Thoracic aorta (tissue), 2 donors: Measurements from ENCODE around the gene EFS. TPM values are rescaled to one million over a fixed set of nuclear protein-coding genes. Genes with fewer than 3 reads are reported as not detected.

Experiments
- ATAC-seq: fragments of 150-250 bp; one replicate; pipeline ENCODE4 v1.8.0; 2017; ENCODE audit warnings: low read depth; ENCODE audit not compliant: insufficient number of reproducible peaks, low FRiP score
- DNase-seq: peaks from one replicate; pipeline ENCODE4 v3.0.0-alpha.2; 2020; ENCODE audit warnings: low spot score
- H3K27ac ChIP-seq, 2 donors: fragments of 200-600 bp; sonication (generic); 1 replicate in 1 of 2; 2 replicates in 1 of 2; pipeline ENCODE4 v1.5.1; 2016; ENCODE audit warnings: mild to moderate bottlenecking in 2 of 2, moderate library complexity in 2 of 2
- H3K27me3 ChIP-seq: fragments of 200-600 bp; sonication (generic); replicated peaks from 2 replicates; pipeline ENCODE4 v1.6.0; 2016; ENCODE audit warnings: mild to moderate bottlenecking; ENCODE audit not compliant: insufficient read depth
- H3K36me3 ChIP-seq: fragments of 200-600 bp; sonication (generic); one replicate; pipeline ENCODE4 v1.5.1; 2016
- H3K4me1 ChIP-seq, 2 donors: fragments of 200-600 bp; sonication (generic); 1 replicate in 1 of 2; 2 replicates in 1 of 2; pipeline versions ENCODE4 v1.5.1 to v1.6.0; 2016; ENCODE audit warnings: low read depth in 2 of 2, mild to moderate bottlenecking in 1 of 2; ENCODE audit not compliant: control insufficient read depth in 1 of 2
- H3K4me3 ChIP-seq: fragments of 200-600 bp; sonication (generic); 2 replicates; pipeline ENCODE4 v1.5.1; 2016; ENCODE audit warnings: mild to moderate bottlenecking
- H3K9me3 ChIP-seq: fragments of 200-600 bp; sonication (generic); 2 replicates; pipeline ENCODE4 v1.5.1; 2016
- CTCF ChIP-seq: fragments of 200-600 bp; sonication (generic); IDR thresholded peaks from one replicate; pipeline ENCODE4 v1.5.1; 2019; ENCODE audit warnings: antibody characterized with exemption
- total RNA-seq, 2 donors: library from RNA; depleted of rRNA; stranded (reverse); fragments of >200 nt; gene quantifications; one replicate each; pipeline versions ENCODE4 v1.1.0 to v1.2.3, GENCODE V29; 2016

The EFS gene
- total RNA-seq, 2 donors from 2014 or later: 23.3 to 38.2 TPM

GRCh38 chr14:23365732-23366425 lies 907 bp upstream of the EFS start:
- no peak for TF ChIP-seq CTCF
- Histone ChIP-seq H3K36me3 (no peaks in the 10 kb centered on the region), H3K4me1 (peaks cover 0 to 33% of the 10 kb centered on the region in 2 donors), H3K9me3 (no peaks in the 10 kb centered on the region), H3K27ac (peak overlapping the region; percentile 86 to 98), H3K27me3 (no peaks in the 10 kb centered on the region), H3K4me3 (peak overlapping the region; percentile 73)
- no peak for ATAC-seq
- no peak for DNase-seq

- no peak for ATAC-seq
- peak overlapping the region; percentile 73 for H3K4me3 ChIP-seq
- H3K27ac ChIP-seq: peak overlapping the region; percentile 86 to 98
- DNase-seq: no peak
- H3K4me1 ChIP-seq: peaks cover 0 to 33% of the 10 kb centered on the region in 2 donors
- H3K27me3 ChIP-seq: no peaks in the 10 kb centered on the region
- TF ChIP-seq CTCF: no peak
- H3K36me3 ChIP-seq: no peaks in the 10 kb centered on the region
- H3K9me3 ChIP-seq: no peaks in the 10 kb centered on the region
Measured at GRCh38 chr14:23364164-23365035, 572 bp downstream of the EFS start.

- DNase-seq: no peak
Measured at GRCh38 chr14:23362200-23362599, 2.8 kb downstream of the EFS start.

GRCh38 chr14:23361763-23362162 lies 3.2 kb downstream of the EFS start:
- H3K36me3 ChIP-seq: peaks cover 6% of the 10 kb centered on the region
- no peak overlapping the region for H3K4me3 ChIP-seq
- no peak for ATAC-seq
- TF ChIP-seq CTCF: no peak
- H3K27me3 ChIP-seq: no peaks in the 10 kb centered on the region
- no peak for DNase-seq
- peaks cover 0 to 30% of the 10 kb centered on the region in 2 donors for H3K4me1 ChIP-seq
- H3K27ac ChIP-seq: no peak overlapping the region
- no peaks in the 10 kb centered on the region for H3K9me3 ChIP-seq

More at GRCh38 chr14:23362200-23362599, 2.8 kb downstream of the EFS start:
- H3K27ac ChIP-seq: no peak overlapping the region
- no peak for ATAC-seq
- peaks cover 0 to 33% of the 10 kb centered on the region in 2 donors for H3K4me1 ChIP-seq
- TF ChIP-seq CTCF: no peak
- H3K4me3 ChIP-seq: no peak overlapping the region
- no peaks in the 10 kb centered on the region for H3K27me3 ChIP-seq
- H3K36me3 ChIP-seq: peaks cover 6% of the 10 kb centered on the region
- no peaks in the 10 kb centered on the region for H3K9me3 ChIP-seq

- Histone ChIP-seq H3K27me3 (no peaks in the 10 kb centered on the region), H3K9me3 (no peaks in the 10 kb centered on the region), H3K4me1 (peaks cover 0 to 28% of the 10 kb centered on the region in 2 donors), H3K4me3 (no peak overlapping the region), H3K27ac (peak overlapping the region in 1 of 2 donors; percentile 1), H3K36me3 (peaks cover 6% of the 10 kb centered on the region)
- ATAC-seq (no peak), DNase-seq (no peak)
- no peak for TF ChIP-seq CTCF
Measured at GRCh38 chr14:23361320-23361719, 3.7 kb downstream of the EFS start.
